Osteoblast (primary cell): ENCODE data around the gene PATJ. TPM values are rescaled to one million over a fixed set of nuclear protein-coding genes. Genes with fewer than 3 reads are reported as not detected.
"Not testable (repeated sequence)": the region's sequence is repeated elsewhere in the genome, so short reads cannot be mapped to it uniquely, and the experiment has no call there.

Source experiments
- DNase-seq: peaks from one replicate; pipeline ENCODE4 v3.0.0; 2011; ENCODE audit warnings: low spot score, mixed read lengths; ENCODE audit not compliant: insufficient read length; ENCODE audit errors: missing footprints
- H2AFZ ChIP-seq: 2 replicates; pipeline ENCODE4 v1.6.0; 2011; ENCODE audit warnings: mild to moderate bottlenecking, low read length
- H3K27ac ChIP-seq: 2 replicates; pipeline ENCODE4 v1.5.1; 2011; ENCODE audit warnings: mild to moderate bottlenecking, low read depth, low read length, moderate library complexity
- H3K27me3 ChIP-seq: 2 replicates; pipeline ENCODE4 v1.6.0; 2012; ENCODE audit warnings: mild to moderate bottlenecking, control low read depth, inconsistent platforms, low read length, moderate library complexity; ENCODE audit not compliant: insufficient read depth
- H3K36me3 ChIP-seq: 2 replicates; pipeline ENCODE4 v1.5.1; 2011; ENCODE audit warnings: mild to moderate bottlenecking, low read length, control low read depth, moderate library complexity; ENCODE audit not compliant: insufficient read depth
- H3K4me1 ChIP-seq: 2 replicates; pipeline ENCODE4 v1.5.1; 2011; ENCODE audit warnings: mild to moderate bottlenecking, low read length, control low read depth, moderate library complexity; ENCODE audit not compliant: insufficient read depth
- H3K4me2 ChIP-seq: 2 replicates; pipeline ENCODE4 v1.6.0; 2011; ENCODE audit warnings: mild to moderate bottlenecking, low read length; ENCODE audit not compliant: insufficient read depth
- H3K4me3 ChIP-seq: fragments of 200-600 bp; sonication (generic); 3 replicates; pipeline ENCODE4 v1.5.1; 2012; ENCODE audit warnings: mild to moderate bottlenecking, low read length, inconsistent platforms; ENCODE audit not compliant: insufficient read depth
- H3K79me2 ChIP-seq: 2 replicates; pipeline ENCODE4 v1.6.0; 2012; ENCODE audit warnings: mild to moderate bottlenecking, low read length, control low read depth, inconsistent platforms; ENCODE audit not compliant: insufficient read depth
- H3K9me3 ChIP-seq: 2 replicates; pipeline ENCODE4 v1.5.1; 2011; ENCODE audit warnings: low read depth, low read length, control low read depth
- H4K20me1 ChIP-seq: 2 replicates; pipeline ENCODE4 v1.6.0; 2012; ENCODE audit warnings: mild to moderate bottlenecking, low read length, control low read depth; ENCODE audit not compliant: insufficient read depth
- total RNA-seq: library from RNA; depleted of rRNA; stranded (reverse); fragments of >200 nt; gene quantifications from 2 replicates; pipeline ENCODE4 v1.2.3, GENCODE V29; 2012
- TF ChIP-seq, protein P1 (sequence below): IDR thresholded peaks from 2 replicates; pipeline ENCODE4 v1.5.1; 2011; ENCODE audit warnings: mild to moderate bottlenecking, low read depth, low read length, moderate library complexity; ENCODE audit errors: extremely low read depth

PATJ gene
- total RNA-seq, 1 donor = 10.1 TPM

DNA sequence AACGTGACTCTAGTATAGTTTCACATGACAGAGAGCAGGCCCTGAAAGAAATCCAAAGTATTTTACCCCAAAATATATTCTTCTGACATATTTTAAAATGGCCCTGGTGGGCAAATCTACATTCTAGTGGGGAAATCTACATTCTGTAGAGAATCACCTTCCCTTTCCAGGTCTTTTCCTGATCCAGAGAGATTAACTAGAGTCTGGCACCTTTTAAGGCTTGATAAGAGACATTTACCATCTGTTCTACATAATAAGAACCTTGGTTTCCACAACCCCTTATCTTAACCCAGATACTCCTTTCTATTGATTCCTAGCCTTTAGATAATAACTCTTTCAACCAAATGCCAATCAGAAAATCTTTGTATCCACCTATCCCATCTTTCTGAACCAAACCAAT is 435.3 kb downstream of the PATJ start:
- no peak overlapping the region for H3K4me3 ChIP-seq
- H2AFZ ChIP-seq = no peak overlapping the region
- no peaks in the 10 kb centered on the region for H3K4me1 ChIP-seq
- TF ChIP-seq, protein P1, sequence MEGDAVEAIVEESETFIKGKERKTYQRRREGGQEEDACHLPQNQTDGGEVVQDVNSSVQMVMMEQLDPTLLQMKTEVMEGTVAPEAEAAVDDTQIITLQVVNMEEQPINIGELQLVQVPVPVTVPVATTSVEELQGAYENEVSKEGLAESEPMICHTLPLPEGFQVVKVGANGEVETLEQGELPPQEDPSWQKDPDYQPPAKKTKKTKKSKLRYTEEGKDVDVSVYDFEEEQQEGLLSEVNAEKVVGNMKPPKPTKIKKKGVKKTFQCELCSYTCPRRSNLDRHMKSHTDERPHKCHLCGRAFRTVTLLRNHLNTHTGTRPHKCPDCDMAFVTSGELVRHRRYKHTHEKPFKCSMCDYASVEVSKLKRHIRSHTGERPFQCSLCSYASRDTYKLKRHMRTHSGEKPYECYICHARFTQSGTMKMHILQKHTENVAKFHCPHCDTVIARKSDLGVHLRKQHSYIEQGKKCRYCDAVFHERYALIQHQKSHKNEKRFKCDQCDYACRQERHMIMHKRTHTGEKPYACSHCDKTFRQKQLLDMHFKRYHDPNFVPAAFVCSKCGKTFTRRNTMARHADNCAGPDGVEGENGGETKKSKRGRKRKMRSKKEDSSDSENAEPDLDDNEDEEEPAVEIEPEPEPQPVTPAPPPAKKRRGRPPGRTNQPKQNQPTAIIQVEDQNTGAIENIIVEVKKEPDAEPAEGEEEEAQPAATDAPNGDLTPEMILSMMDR = no peak
- no peaks in the 10 kb centered on the region for H3K27me3 ChIP-seq
- H3K79me2 ChIP-seq = no peaks in the 10 kb centered on the region
- no peaks in the 10 kb centered on the region for H3K36me3 ChIP-seq
- H3K27ac ChIP-seq = no peak overlapping the region
- no peaks in the 10 kb centered on the region for H3K9me3 ChIP-seq
- H4K20me1 ChIP-seq = no peaks in the 10 kb centered on the region
- H3K4me2 ChIP-seq = no peak overlapping the region
- no peak for DNase-seq

DNA sequence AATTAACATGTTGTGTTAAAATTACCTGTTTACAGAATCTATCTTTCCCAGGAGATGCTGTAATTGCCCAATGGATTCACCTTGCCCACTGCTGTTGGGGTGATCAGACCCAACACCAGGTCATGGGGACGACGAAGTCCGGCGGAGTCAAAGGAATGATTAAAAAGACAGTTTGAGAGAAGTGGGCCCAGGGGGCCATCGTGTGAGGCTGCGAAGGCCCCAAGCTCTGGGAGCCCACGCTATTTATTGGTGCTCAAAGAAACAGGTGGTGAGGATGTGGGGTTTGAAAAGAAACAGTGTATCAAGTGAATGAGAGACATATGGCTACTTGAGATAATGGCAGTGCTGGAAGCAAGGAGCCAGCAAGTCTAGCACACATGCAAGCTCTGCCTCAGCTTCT is 436.1 kb downstream of the PATJ start:
- H3K4me1 ChIP-seq = no peaks in the 10 kb centered on the region
- no peak overlapping the region for H3K27ac ChIP-seq
- H3K4me3 ChIP-seq = no peak overlapping the region
- H2AFZ ChIP-seq = no peak overlapping the region
- H3K9me3 ChIP-seq = no peaks in the 10 kb centered on the region
- H3K4me2 ChIP-seq = no peak overlapping the region
- H4K20me1 ChIP-seq = no peaks in the 10 kb centered on the region
- H3K79me2 ChIP-seq = no peaks in the 10 kb centered on the region
- no peak for DNase-seq
- H3K36me3 ChIP-seq = no peaks in the 10 kb centered on the region
- H3K27me3 ChIP-seq = no peaks in the 10 kb centered on the region
- TF ChIP-seq, protein P1 = no peak

DNA sequence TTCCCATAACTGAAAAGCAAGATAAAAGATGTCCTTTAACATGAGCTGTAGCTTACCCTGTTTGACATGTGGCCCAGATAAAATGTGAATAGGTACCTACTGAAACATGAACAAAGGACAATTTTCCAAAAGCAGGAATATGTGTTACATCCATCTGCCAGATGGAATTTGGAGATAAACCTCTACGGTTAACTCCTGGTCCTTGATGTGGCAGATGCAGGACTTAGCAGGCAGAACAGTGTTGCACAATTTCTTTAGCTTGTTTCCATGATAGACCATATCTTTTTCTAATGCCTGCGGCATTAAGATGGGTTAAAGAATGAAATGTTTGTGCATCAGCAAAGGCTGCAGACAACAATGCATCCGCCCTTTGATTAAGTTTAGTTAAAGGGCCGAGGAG is 437.8 kb downstream of the PATJ start:
- not testable (repeated sequence) for H3K36me3 ChIP-seq, H3K4me2 ChIP-seq, H3K27me3 ChIP-seq, H3K4me1 ChIP-seq, H3K27ac ChIP-seq, H3K79me2 ChIP-seq, H3K4me3 ChIP-seq, H4K20me1 ChIP-seq, H2AFZ ChIP-seq, H3K9me3 ChIP-seq, DNase-seq

DNA sequence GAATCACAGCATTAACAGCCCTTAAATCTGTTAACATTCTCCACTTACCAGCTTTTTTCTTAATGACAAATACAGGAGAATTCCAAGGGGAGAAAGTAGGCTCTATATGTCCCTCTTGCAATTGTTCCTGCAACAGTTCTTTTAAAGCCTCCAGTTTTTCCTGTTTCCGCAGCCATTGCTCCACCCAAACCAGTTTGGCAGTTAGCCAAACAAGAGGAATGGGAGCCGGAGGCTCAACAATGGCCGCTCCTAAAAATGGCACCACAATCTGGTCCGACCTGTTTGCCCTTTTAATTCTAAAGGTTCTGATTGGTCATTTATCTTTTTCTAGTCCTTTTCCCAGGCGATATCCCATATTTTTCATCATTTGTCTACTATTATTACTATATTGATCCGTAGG is 438.4 kb downstream of the PATJ start:
- Histone ChIP-seq H3K9me3 (no peaks in the 10 kb centered on the region), H3K4me1 (no peaks in the 10 kb centered on the region), H3K27me3 (no peaks in the 10 kb centered on the region), H4K20me1 (no peaks in the 10 kb centered on the region), H3K4me2 (no peak overlapping the region), H3K79me2 (no peaks in the 10 kb centered on the region), H3K36me3 (no peaks in the 10 kb centered on the region), H2AFZ (no peak overlapping the region), H3K4me3 (no peak overlapping the region), H3K27ac (no peak overlapping the region)
- DNase-seq = no peak
- TF ChIP-seq, protein P1 = no peak
